ENCODE measurements around the gene ZNF345. TPM values are rescaled to one million over a fixed set of nuclear protein-coding genes. Genes with fewer than 3 reads are reported as not detected.

Gene ZNF345
- total and polyA plus RNA-seq, 10 of the 15 experiments (the other 5 are each of a cell fraction or from before 2014, with no cell fraction given) = 1.3 to 3.0 (median 2.0) TPM

- TF ChIP-seq NFYB (IDR thresholded peaks at IDR 0.05; ENCODE audit: insufficient read depth, low read depth, low read length) (0 out of 2 replicates have a peak, but pooled peaks have one; percentile 17), NR2C2 (IDR thresholded peaks at IDR 0.05; ENCODE audit: borderline replicate concordance, control insufficient read depth, insufficient read length, low read depth) (no peak), SREBF2 (IDR thresholded peaks at IDR 0.05; ENCODE audit: low read length) (no peak), ATF3 (IDR thresholded peaks at IDR 0.05; ENCODE audit: borderline replicate concordance, extremely low read depth, low read depth, low read length) (no peak), STAT1 (conservative IDR thresholded peaks at IDR 0.05) (no peak), HCFC1 (IDR thresholded peaks at IDR 0.05; ENCODE audit: low read length) (peak; percentile 62), KDM1A (IDR thresholded peaks at IDR 0.05; ENCODE audit: borderline replicate concordance) (no peak), HDGF (IDR thresholded peaks at IDR 0.05) (no peak), SUPT20H (IDR thresholded peaks at IDR 0.05; ENCODE audit: borderline replicate concordance, control insufficient read depth, low read depth, low read length) (no peak), EED (IDR thresholded peaks at IDR 0.05; ENCODE audit: low read depth) (no peak), IKZF1 (conservative IDR thresholded peaks at IDR 0.05) (peak; percentile 50), LARP7 (IDR thresholded peaks at IDR 0.05) (no peak), IRF5 (IDR thresholded peaks at IDR 0.05; ENCODE audit: borderline replicate concordance) (no peak), NBN (IDR thresholded peaks at IDR 0.05) (no peak), CREM (IDR thresholded peaks at IDR 0.05; ENCODE audit: low read depth) (no peak; the same call in 1 of the 2 replicates), SMAD5 (IDR thresholded peaks at IDR 0.05; ENCODE audit: low read depth) (no peak), POLR2A (IDR thresholded peaks at IDR 0.05; ENCODE audit: low read depth, low read length) (peak; percentile 82), EGR1 (IDR thresholded peaks at IDR 0.05; ENCODE audit: borderline replicate concordance in 1 of 2, low read depth in 2 of 2, low read length in 2 of 2) (no peak), RAD51 (IDR thresholded peaks at IDR 0.05) (no peak), GABPA (IDR thresholded peaks at IDR 0.05; ENCODE audit: low read depth) (peak; percentile 86), FOXM1 (IDR thresholded peaks at IDR 0.05; ENCODE audit: low read depth, low read length) (no peak), DPF2 (IDR thresholded peaks at IDR 0.05) (no peak), MTA3 (IDR thresholded peaks at IDR 0.05; ENCODE audit: borderline replicate concordance, low read length) (no peak), RBBP5 (conservative IDR thresholded peaks at IDR 0.05) (no peak), MLLT1 (IDR thresholded peaks at IDR 0.05) (no peak), CBX3 (IDR thresholded peaks at IDR 0.05; ENCODE audit: borderline replicate concordance, low read depth) (no peak), NKRF (conservative IDR thresholded peaks at IDR 0.05) (no peak), MTA2 (IDR thresholded peaks at IDR 0.05; ENCODE audit: low read depth) (no peak)
These were observed 65.5 kb downstream of the ZNF345 start, which contains the start of the genes ZNF568 and ZNF829 (continued) for GRCh38 chr19:36915992-36916830.
